ENCODE results near the gene VASN.

Gene VASN

GRCh38 chr16:4372578-4373355, 1.1 kb downstream of the VASN start:
- DNase-seq (ENCODE audit: low spot score): peak; percentile 55

GRCh38 chr16:4373356-4373908, 1.8 kb downstream of the VASN start:
- DNase-seq (ENCODE audit: low spot score): no peak

GRCh38 chr16:4373909-4374742, 2.5 kb downstream of the VASN start:
- DNase-seq (ENCODE audit: low spot score): no peak

- DNase-seq (ENCODE audit: low spot score): no peak
Measured at GRCh38 chr16:4375717-4376116, 4.1 kb downstream of the VASN start.

- DNase-seq (ENCODE audit: low spot score): no peak
Measured at GRCh38 chr16:4376126-4376892, 4.7 kb downstream of the VASN start.

- no peak for DNase-seq (ENCODE audit: low spot score)
Measured at GRCh38 chr16:4376893-4377572, 5.4 kb downstream of the VASN start.

GRCh38 chr16:4377573-4378154, 6.0 kb downstream of the VASN start:
- no peak for DNase-seq (ENCODE audit: low spot score)

GRCh38 chr16:4378161-4378666, 6.6 kb downstream of the VASN start:
- DNase-seq (ENCODE audit: low spot score): no peak

- no peak for DNase-seq (ENCODE audit: low spot score)
Measured at GRCh38 chr16:4378999-4379690, 7.5 kb downstream of the VASN start.

- DNase-seq (ENCODE audit: low spot score): no peak
Measured at GRCh38 chr16:4380119-4381063, 8.7 kb downstream of the VASN start.

- DNase-seq (ENCODE audit: low spot score): no peak
Measured at GRCh38 chr16:4381072-4381934, 9.7 kb downstream of the VASN start.

GRCh38 chr16:4381935-4382794, 10.5 kb downstream of the VASN start:
- no peak for DNase-seq (ENCODE audit: low spot score)

- no peak for DNase-seq (ENCODE audit: low spot score)
Measured at GRCh38 chr16:4382795-4383357, 11.2 kb downstream of the VASN start.

- DNase-seq (ENCODE audit: low spot score): no peak
Measured at GRCh38 chr16:4383591-4384444, 12.2 kb downstream of the VASN start.

- no peak for DNase-seq (ENCODE audit: low spot score)
Measured at GRCh38 chr16:4384509-4384942, 12.9 kb downstream of the VASN start.

Measured in germinal center (tissue), 1 donor.